Measurements from ENCODE around the gene WDR1. TPM values are rescaled to one million over a fixed set of nuclear protein-coding genes. Genes with fewer than 3 reads are reported as not detected.

WDR1 gene
- total RNA-seq, 1 donor: 314 TPM

GRCh38 chr4:10134141-10134540, 17.5 kb upstream of the WDR1 start:
- Histone ChIP-seq H3K9me3 (ENCODE audit: low read depth, low read length) (no peaks in the 10 kb centered on the region), H3K36me3 (ENCODE audit: insufficient read depth, low read length) (no peaks in the 10 kb centered on the region), H3K27me3 (ENCODE audit: insufficient read depth, low read length) (peaks cover 3% of the 10 kb centered on the region), H3K4me1 (ENCODE audit: insufficient read depth, low read length) (no peaks in the 10 kb centered on the region), H3K4me3 (ENCODE audit: insufficient read depth, low read length) (no peak overlapping the region), H4K20me1 (ENCODE audit: insufficient read depth, low read length) (no peaks in the 10 kb centered on the region), H3K79me2 (ENCODE audit: insufficient read depth, low read length) (no peaks in the 10 kb centered on the region), H2AFZ (ENCODE audit: low read length) (no peak overlapping the region), H3K4me2 (ENCODE audit: insufficient read depth, low read length) (no peak overlapping the region), H3K27ac (ENCODE audit: low read depth, low read length) (no peak overlapping the region)
- no peak for DNase-seq (ENCODE audit: insufficient read length, low spot score, missing footprints)
- TF ChIP-seq CTCF (IDR thresholded peaks at IDR 0.05; ENCODE audit: extremely low read depth, low read depth, low read length): no peak

- no peak for DNase-seq (ENCODE audit: insufficient read length, low spot score, missing footprints)
- no peak for TF ChIP-seq CTCF (IDR thresholded peaks at IDR 0.05; ENCODE audit: extremely low read depth, low read depth, low read length)
- no peaks in the 10 kb centered on the region for H3K4me1 ChIP-seq (ENCODE audit: insufficient read depth, low read length)
- no peak overlapping the region for H3K27ac ChIP-seq (ENCODE audit: low read depth, low read length)
- no peaks in the 10 kb centered on the region for H4K20me1 ChIP-seq (ENCODE audit: insufficient read depth, low read length)
- H3K27me3 ChIP-seq (ENCODE audit: insufficient read depth, low read length): no peaks in the 10 kb centered on the region
- H3K36me3 ChIP-seq (ENCODE audit: insufficient read depth, low read length): no peaks in the 10 kb centered on the region
- H2AFZ ChIP-seq (ENCODE audit: low read length): no peak overlapping the region
- H3K4me3 ChIP-seq (ENCODE audit: insufficient read depth, low read length): no peak overlapping the region
- no peaks in the 10 kb centered on the region for H3K9me3 ChIP-seq (ENCODE audit: low read depth, low read length)
- H3K79me2 ChIP-seq (ENCODE audit: insufficient read depth, low read length): no peaks in the 10 kb centered on the region
- H3K4me2 ChIP-seq (ENCODE audit: insufficient read depth, low read length): no peak overlapping the region
Observed at GRCh38 chr4:10131202-10131601, 14.6 kb upstream of the WDR1 start.

GRCh38 chr4:10130178-10130888, 13.7 kb upstream of the WDR1 start:
- H3K36me3 ChIP-seq (ENCODE audit: insufficient read depth, low read length): no peaks in the 10 kb centered on the region
- H3K79me2 ChIP-seq (ENCODE audit: insufficient read depth, low read length): no peaks in the 10 kb centered on the region
- no peaks in the 10 kb centered on the region for H3K4me1 ChIP-seq (ENCODE audit: insufficient read depth, low read length)
- TF ChIP-seq CTCF (IDR thresholded peaks at IDR 0.05; ENCODE audit: extremely low read depth, low read depth, low read length): no peak
- DNase-seq (ENCODE audit: insufficient read length, low spot score, missing footprints): no peak
- H3K4me3 ChIP-seq (ENCODE audit: insufficient read depth, low read length): no peak overlapping the region
- no peaks in the 10 kb centered on the region for H3K27me3 ChIP-seq (ENCODE audit: insufficient read depth, low read length)
- no peak overlapping the region for H3K27ac ChIP-seq (ENCODE audit: low read depth, low read length)
- H3K4me2 ChIP-seq (ENCODE audit: insufficient read depth, low read length): no peak overlapping the region
- H2AFZ ChIP-seq (ENCODE audit: low read length): no peak overlapping the region
- H3K9me3 ChIP-seq (ENCODE audit: low read depth, low read length): no peaks in the 10 kb centered on the region
- no peaks in the 10 kb centered on the region for H4K20me1 ChIP-seq (ENCODE audit: insufficient read depth, low read length)

GRCh38 chr4:10129196-10130177, 12.9 kb upstream of the WDR1 start:
- Histone ChIP-seq H3K4me3 (ENCODE audit: insufficient read depth, low read length) (no peak overlapping the region), H3K4me1 (ENCODE audit: insufficient read depth, low read length) (no peaks in the 10 kb centered on the region), H3K79me2 (ENCODE audit: insufficient read depth, low read length) (no peaks in the 10 kb centered on the region), H3K4me2 (ENCODE audit: insufficient read depth, low read length) (no peak overlapping the region), H3K36me3 (ENCODE audit: insufficient read depth, low read length) (no peaks in the 10 kb centered on the region), H4K20me1 (ENCODE audit: insufficient read depth, low read length) (no peaks in the 10 kb centered on the region), H3K27me3 (ENCODE audit: insufficient read depth, low read length) (no peaks in the 10 kb centered on the region), H2AFZ (ENCODE audit: low read length) (no peak overlapping the region), H3K9me3 (ENCODE audit: low read depth, low read length) (no peaks in the 10 kb centered on the region), H3K27ac (ENCODE audit: low read depth, low read length) (no peak overlapping the region)
- DNase-seq (ENCODE audit: insufficient read length, low spot score, missing footprints): no peak
- TF ChIP-seq CTCF (IDR thresholded peaks at IDR 0.05; ENCODE audit: extremely low read depth, low read depth, low read length): no peak
